Dermis microvascular lymphatic vessel endothelial cell (primary cell): Measurements from ENCODE around the gene PNRC1. TPM values are rescaled to one million over a fixed set of nuclear protein-coding genes. Genes with fewer than 3 reads are reported as not detected.
"Not testable (repeated sequence)": the region's sequence is repeated elsewhere in the genome, so short reads cannot be mapped to it uniquely, and the experiment has no call there.

Experiments used
- DNase-seq, 2 donors: peaks; one replicate each; pipeline versions ENCODE4 v3.0.0 to v3.0.0-alpha.2; 2010; ENCODE audit warnings: low read depth in 2 of 2
- total RNA-seq: library from RNA; depleted of rRNA; stranded (reverse); fragments of >200 nt; gene quantifications from 2 replicates; pipeline ENCODE4 v1.2.1, GENCODE V29; 2014

The PNRC1 gene
- total RNA-seq, 1 donor from 2014 or later: 32.3 TPM

GRCh38 chr6:89058627-89059026 is 21.9 kb upstream of the PNRC1 start:
- DNase-seq: no peak

DNA sequence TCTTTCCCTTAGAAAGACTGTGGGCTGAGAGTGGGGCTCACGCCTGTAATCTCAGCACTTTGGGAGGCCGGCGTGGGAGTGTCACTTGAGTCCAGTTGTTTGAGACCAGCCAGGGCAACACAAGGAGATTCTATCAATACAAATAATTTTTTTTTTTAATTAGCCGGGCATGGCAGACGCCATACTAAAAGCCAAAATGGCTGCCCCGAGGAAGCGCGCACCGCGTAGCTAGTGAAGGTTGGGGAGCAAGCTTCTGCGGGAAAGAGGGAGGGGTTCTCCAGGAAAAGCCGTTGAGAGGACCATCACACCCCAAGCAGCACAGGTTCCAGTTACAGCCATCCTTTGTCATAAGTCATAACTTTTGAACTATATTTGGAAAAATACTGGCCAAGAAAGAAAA is 21.3 kb upstream of the PNRC1 start:
- no peak for DNase-seq

- DNase-seq: no peak
These were observed 16.7 kb upstream of the PNRC1 start for GRCh38 chr6:89063881-89064280.

GRCh38 chr6:89064931-89065330 is 15.6 kb upstream of the PNRC1 start:
- not testable (repeated sequence) for DNase-seq

DNA sequence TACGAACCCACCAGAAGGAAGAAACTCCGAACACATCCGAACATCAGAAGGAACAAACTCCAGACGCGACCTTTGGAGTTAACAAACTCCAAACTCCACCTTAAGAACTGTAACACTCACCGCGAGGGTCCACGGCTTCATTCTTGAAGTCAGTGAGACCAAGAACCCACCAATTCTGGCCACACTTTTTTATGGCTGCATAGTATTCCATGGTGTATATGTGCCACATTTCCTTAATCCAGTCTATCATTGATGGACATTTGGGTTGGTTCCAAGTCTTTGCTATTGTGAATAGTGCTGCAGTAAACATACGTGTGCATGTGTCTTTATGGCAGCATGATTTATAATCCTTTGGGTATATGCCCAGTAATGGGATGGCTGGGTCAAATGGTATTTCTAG is 14.4 kb upstream of the PNRC1 start:
- DNase-seq: not testable (repeated sequence)

- no peak for DNase-seq
These were observed 13.5 kb upstream of the PNRC1 start for GRCh38 chr6:89066940-89067646.

DNA sequence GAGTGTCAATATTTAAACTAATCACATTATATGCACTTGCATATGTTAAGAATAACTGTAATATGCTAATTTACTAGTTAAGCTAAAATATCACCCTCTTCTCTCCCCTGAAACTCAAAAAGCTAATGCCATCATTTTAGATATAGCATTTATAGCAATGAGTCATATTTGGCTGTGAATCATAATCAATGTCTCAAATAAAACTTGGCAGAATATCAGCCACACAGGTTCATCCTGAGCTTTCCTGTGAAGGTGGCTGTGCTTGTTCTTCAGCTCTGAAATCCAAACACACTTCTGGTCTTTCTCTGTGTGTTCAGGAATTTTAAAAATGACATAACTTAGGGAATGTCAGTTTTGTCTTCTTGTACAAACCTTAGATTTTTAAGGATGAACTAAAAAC is 12.8 kb upstream of the PNRC1 start:
- no peak for DNase-seq

DNA sequence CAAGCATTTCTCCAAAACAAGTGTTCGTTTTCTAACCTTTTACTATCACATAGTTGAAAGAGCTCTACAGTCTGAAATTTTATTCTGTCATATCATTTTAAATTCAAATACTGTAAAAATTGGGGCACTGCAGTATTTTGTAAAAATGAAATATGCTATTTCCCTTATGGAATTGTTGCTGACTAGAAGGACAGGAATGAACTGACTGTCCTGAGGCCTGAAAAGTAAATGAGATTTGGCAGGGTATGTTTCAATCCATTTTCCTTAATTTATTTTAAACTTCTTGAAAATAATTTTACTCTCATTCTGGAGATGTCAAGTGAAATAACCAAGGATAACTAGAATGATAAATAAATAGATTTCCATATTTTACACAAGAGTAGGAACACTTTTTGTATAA is 11.9 kb upstream of the PNRC1 start:
- DNase-seq: no peak

GRCh38 chr6:89069536-89070163 is 10.9 kb upstream of the PNRC1 start:
- no peak for DNase-seq

GRCh38 chr6:89071036-89071435 is 9.5 kb upstream of the PNRC1 start:
- no peak for DNase-seq

- DNase-seq: no peak
These were observed 7.4 kb upstream of the PNRC1 start for GRCh38 chr6:89073014-89073620.

DNA sequence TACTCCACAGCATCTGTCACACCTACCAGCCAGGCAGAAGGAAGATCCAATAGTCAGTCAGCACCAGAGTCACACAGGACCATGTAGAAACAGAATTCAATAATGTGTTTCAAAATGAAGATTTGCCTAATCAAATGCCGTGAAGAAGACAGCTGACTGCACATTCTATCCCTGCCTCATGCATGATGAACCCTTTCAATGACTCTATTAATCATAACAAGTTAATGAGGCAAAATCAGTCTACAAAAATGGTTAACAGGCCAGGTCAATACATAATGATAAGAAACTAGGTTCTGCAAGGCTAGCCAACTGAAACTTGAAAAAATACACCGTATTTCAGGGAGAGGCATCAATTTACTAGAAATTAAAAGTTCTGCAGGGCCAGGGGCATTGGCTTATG is 6.7 kb upstream of the PNRC1 start:
- DNase-seq: no peak

GRCh38 chr6:89079511-89080234 is 878 bp upstream of the PNRC1 start:
- peak in 1 of 2 donors; percentile 62 for DNase-seq

DNA sequence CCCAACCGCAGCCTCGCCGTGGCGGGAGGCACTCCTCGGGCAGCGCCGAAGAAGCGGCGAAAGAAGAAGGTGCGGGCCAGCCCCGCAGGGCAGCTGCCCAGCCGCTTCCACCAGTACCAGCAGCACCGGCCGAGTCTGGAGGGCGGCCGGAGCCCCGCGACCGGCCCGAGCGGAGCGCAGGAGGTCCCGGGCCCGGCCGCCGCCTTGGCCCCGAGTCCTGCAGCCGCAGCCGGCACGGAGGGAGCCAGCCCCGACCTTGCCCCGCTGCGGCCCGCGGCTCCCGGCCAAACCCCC is 525 bp downstream of the PNRC1 start:
- no peak for DNase-seq

- DNase-seq: peak; percentile 97 to 98
These were observed 1.1 kb downstream of the PNRC1 start for GRCh38 chr6:89081423-89082322.

DNA sequence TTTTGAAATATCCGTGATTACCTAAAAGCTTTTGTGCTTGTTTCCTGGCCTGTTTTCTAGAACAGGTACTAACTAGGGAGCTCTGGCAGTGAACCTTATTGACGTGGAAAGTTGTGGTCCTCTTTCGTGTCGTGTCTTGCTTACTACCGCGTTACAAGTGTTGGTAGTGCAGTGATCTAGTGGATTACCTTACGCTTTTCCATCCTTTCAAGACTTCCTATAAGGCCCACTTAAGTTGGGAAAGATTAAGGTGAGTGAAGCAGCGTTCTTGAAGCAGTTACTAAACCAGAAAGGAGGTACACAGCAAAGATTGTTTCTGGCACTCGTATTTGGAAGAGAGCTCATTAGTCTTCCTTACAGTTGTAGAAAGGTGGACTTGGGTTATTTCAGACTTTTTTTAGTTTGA is 1.9 kb downstream of the PNRC1 start:
- peak in 1 of 2 donors; percentile 34 for DNase-seq

GRCh38 chr6:89084542-89084941 is 4.0 kb downstream of the PNRC1 start:
- no peak for DNase-seq

GRCh38 chr6:89084954-89085353 is 4.4 kb downstream of the PNRC1 start:
- no peak for DNase-seq

- no peak for DNase-seq
These were observed 5.1 kb downstream of the PNRC1 start for GRCh38 chr6:89085409-89086205.

GRCh38 chr6:89087881-89088280 is 7.3 kb downstream of the PNRC1 start:
- DNase-seq: no peak

GRCh38 chr6:89098461-89098860 is 17.9 kb downstream of the PNRC1 start:
- no peak for DNase-seq
